Neuronal stem cell (in vitro differentiated cells): ENCODE results near the gene LNP1.

ENCODE experiments used
- DNase-seq: peaks from one replicate; pipeline ENCODE4 v3.0.0-alpha.2; 2013; ENCODE audit warnings: low spot score
- H2AFZ ChIP-seq: one replicate; pipeline ENCODE4 v1.6.1; 2013; ENCODE audit warnings: mild to moderate bottlenecking, low read length, inconsistent platforms
- H2AK5ac ChIP-seq: 2 replicates; pipeline ENCODE4 v1.6.1; 2013; ENCODE audit warnings: low read depth, mild to moderate bottlenecking, inconsistent platforms, low read length, moderate library complexity, mixed read lengths
- H2BK120ac ChIP-seq: 2 replicates; pipeline ENCODE4 v1.6.1; 2013; ENCODE audit warnings: low read depth, mild to moderate bottlenecking, inconsistent platforms, low read length, moderate library complexity, mixed read lengths
- H2BK12ac ChIP-seq: one replicate; pipeline ENCODE4 v1.6.1; 2013; ENCODE audit warnings: low read length, inconsistent platforms
- H2BK15ac ChIP-seq: 2 replicates; pipeline ENCODE4 v1.6.1; 2013; ENCODE audit warnings: mild to moderate bottlenecking, low read length, inconsistent platforms, mixed read lengths
- H2BK5ac ChIP-seq: one replicate; pipeline ENCODE4 v1.6.1; 2013; ENCODE audit warnings: inconsistent platforms, mild to moderate bottlenecking, low read length, moderate library complexity
- H3K14ac ChIP-seq: one replicate; pipeline ENCODE4 v1.6.1; 2013; ENCODE audit warnings: low read length, inconsistent platforms
- H3K18ac ChIP-seq: 2 replicates; pipeline ENCODE4 v1.6.1; 2013; ENCODE audit warnings: low read length, inconsistent platforms
- H3K23ac ChIP-seq: 2 replicates; pipeline ENCODE4 v1.6.1; 2013; ENCODE audit warnings: low read depth, mild to moderate bottlenecking, mixed read lengths, low read length, inconsistent platforms; ENCODE audit not compliant: poor library complexity
- H3K27ac ChIP-seq: replicated peaks from 3 replicates; pipeline ENCODE4 v1.5.1; 2013; ENCODE audit warnings: low read length, inconsistent platforms
- H3K27me3 ChIP-seq, 3 experiments: 2 replicates each; pipeline ENCODE4 v1.6.1; 2013; ENCODE audit warnings: low read length in 3 of 3, mild to moderate bottlenecking in 2 of 3, inconsistent platforms in 1 of 3, low read depth in 1 of 3, mixed read lengths in 1 of 3, moderate library complexity in 1 of 3; ENCODE audit not compliant: control insufficient read depth in 3 of 3, insufficient read depth in 3 of 3
- H3K36me3 ChIP-seq, 2 donors: replicated peaks in 1 of 2; 2 replicates each; pipeline ENCODE4 v1.6.1; 2013; ENCODE audit warnings: low read length in 2 of 2; ENCODE audit not compliant: control insufficient read depth in 2 of 2, insufficient read depth in 2 of 2
- H3K4ac ChIP-seq: 2 replicates; pipeline ENCODE4 v1.6.1; 2013; ENCODE audit warnings: inconsistent platforms, mild to moderate bottlenecking, low read length, moderate library complexity
- H3K4me1 ChIP-seq, 2 donors: 1 replicate in 1 of 2; 2 replicates in 1 of 2; pipeline ENCODE4 v1.6.1; 2013; ENCODE audit warnings: low read length in 2 of 2, low read depth in 1 of 2; ENCODE audit not compliant: control insufficient read depth in 2 of 2, insufficient read depth in 1 of 2
- H3K4me2 ChIP-seq: one replicate; pipeline ENCODE4 v1.6.1; 2013; ENCODE audit warnings: mild to moderate bottlenecking, low read length, inconsistent platforms; ENCODE audit not compliant: insufficient read depth, poor library complexity, severe bottlenecking
- H3K4me3 ChIP-seq, 2 donors: 2 replicates each; pipeline ENCODE4 v1.5.1; 2013; ENCODE audit warnings: low read length in 2 of 2, mild to moderate bottlenecking in 2 of 2, inconsistent platforms in 1 of 2, moderate library complexity in 1 of 2
- H3K79me1 ChIP-seq: one replicate; pipeline ENCODE4 v1.6.1; 2013; ENCODE audit warnings: low read depth, mild to moderate bottlenecking, inconsistent platforms, low read length, moderate library complexity
- H3K9ac ChIP-seq: one replicate; pipeline ENCODE4 v1.6.1; 2013; ENCODE audit warnings: mild to moderate bottlenecking, low read depth, low read length, inconsistent platforms; ENCODE audit not compliant: poor library complexity
- H3K9me3 ChIP-seq, 2 donors: replicated peaks in 1 of 2; 2 replicates each; pipeline versions ENCODE3 to v1.6.1; 2013; ENCODE audit warnings: low read length in 2 of 2, mild to moderate bottlenecking in 2 of 2, inconsistent platforms in 1 of 2, low read depth in 1 of 2, mixed read lengths in 1 of 2, moderate library complexity in 1 of 2; ENCODE audit not compliant: control insufficient read depth in 2 of 2, insufficient read depth in 1 of 2
- H4K8ac ChIP-seq: one replicate; pipeline ENCODE4 v1.6.1; 2013; ENCODE audit warnings: low read depth, mild to moderate bottlenecking, inconsistent platforms, low read length, moderate library complexity
- H4K91ac ChIP-seq: one replicate; pipeline ENCODE4 v1.6.1; 2013; ENCODE audit warnings: low read length, low read depth, mild to moderate bottlenecking, inconsistent platforms; ENCODE audit not compliant: poor library complexity
- WGBS, 2 donors: extraction: QIAGEN DNeasy Blood & Tissue Kit; methylation state at CpG; one replicate each; pipeline ENCODE4 v1.1.7; 2013; ENCODE audit warnings: missing lambda C conversion rate in 2 of 2, mixed read lengths in 1 of 2; ENCODE audit not compliant: insufficient read length in 2 of 2, insufficient replicate concordance in 1 of 2; ENCODE audit errors: extremely low coverage in 2 of 2; 5-methylcytosine and 5-hydroxymethylcytosine counted together

Gene LNP1

DNA sequence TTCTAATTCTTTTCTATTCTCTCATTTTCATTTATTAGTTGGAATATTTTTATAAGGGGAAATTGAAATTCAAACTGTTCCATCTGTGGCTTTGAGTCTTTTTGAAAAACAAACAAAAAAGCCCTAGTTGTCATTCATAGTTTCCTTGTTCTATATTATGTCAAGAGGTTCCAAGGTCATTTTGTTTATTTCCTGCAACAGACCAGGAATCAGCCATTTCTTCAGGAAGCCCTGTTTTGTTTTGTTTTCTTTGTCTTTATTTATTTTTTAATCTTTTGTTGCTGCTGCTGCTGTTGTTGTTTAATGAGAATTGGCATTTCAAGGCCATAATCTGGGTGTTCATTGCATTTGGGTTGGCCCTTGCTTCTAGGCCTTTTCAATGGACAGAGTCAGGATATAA is 14.8 kb downstream of the LNP1 start:
- H3K9me3 ChIP-seq, result peaks cover 0 to 10% of the 10 kb centered on the region in 2 donors
- H3K27ac ChIP-seq, result no peak overlapping the region
- no peaks in the 10 kb centered on the region for H3K27me3 ChIP-seq
- H3K14ac ChIP-seq, result no peak overlapping the region
- DNase-seq, result no peak
- no peak overlapping the region for H2BK120ac ChIP-seq
- H3K4ac ChIP-seq, result no peak overlapping the region
- no peak overlapping the region for H3K4me3 ChIP-seq
- H3K23ac ChIP-seq, result no peak overlapping the region
- no peak overlapping the region for H2BK5ac ChIP-seq
- H4K91ac ChIP-seq, result no peak overlapping the region
- H3K79me1 ChIP-seq, result no peaks in the 10 kb centered on the region
- no peak overlapping the region for H3K4me2 ChIP-seq
- H3K36me3 ChIP-seq, result peaks cover 4 to 24% of the 10 kb centered on the region in 2 donors
- no peak overlapping the region for H2AK5ac ChIP-seq
- no peak overlapping the region for H2AFZ ChIP-seq
- no peak overlapping the region for H2BK12ac ChIP-seq
- no peak overlapping the region for H2BK15ac ChIP-seq
- H3K4me1 ChIP-seq, result no peaks in the 10 kb centered on the region
- no peak overlapping the region for H4K8ac ChIP-seq
- H3K9ac ChIP-seq, result no peak overlapping the region
- no peak overlapping the region for H3K18ac ChIP-seq

DNA sequence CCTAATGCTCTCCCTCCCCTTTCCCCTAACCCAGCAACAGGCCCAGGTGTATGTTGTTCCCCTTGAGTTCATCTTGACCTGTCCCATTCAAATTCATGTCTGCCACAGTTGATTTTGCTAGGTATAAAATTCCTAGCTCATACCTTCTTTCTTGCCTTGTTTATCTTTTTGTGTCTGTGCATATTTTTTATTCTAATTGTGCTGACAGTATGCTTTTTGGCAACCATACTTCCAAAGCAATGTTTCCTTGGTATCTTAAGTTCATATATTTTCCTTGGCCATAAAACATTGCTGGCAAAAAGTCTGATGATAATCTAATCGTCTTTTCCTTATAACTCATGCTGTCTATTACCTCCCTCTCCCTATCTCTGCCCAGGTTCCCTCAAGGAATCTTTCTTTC is 15.5 kb downstream of the LNP1 start:
- Histone ChIP-seq H3K36me3 (peaks cover 2 to 18% of the 10 kb centered on the region in 2 donors), H3K79me1 (no peaks in the 10 kb centered on the region), H3K9ac (no peak overlapping the region), H4K8ac (no peak overlapping the region), H2BK5ac (no peak overlapping the region), H3K4ac (no peak overlapping the region), H4K91ac (no peak overlapping the region), H3K27me3 (no peaks in the 10 kb centered on the region), H3K9me3 (peaks cover 0 to 4% of the 10 kb centered on the region in 2 donors), H2BK15ac (no peak overlapping the region), H2BK120ac (no peak overlapping the region), H3K14ac (no peak overlapping the region), H3K4me1 (no peaks in the 10 kb centered on the region), H2AK5ac (no peak overlapping the region), H3K23ac (no peak overlapping the region), H3K4me3 (no peak overlapping the region), H3K18ac (no peak overlapping the region), H3K4me2 (no peak overlapping the region), H2BK12ac (no peak overlapping the region), H3K27ac (no peak overlapping the region), H2AFZ (no peak overlapping the region)
- WGBS, 2 donors, result no CpG with 5 or more reads among the region's 1 CpG
- DNase-seq, result no peak

DNA sequence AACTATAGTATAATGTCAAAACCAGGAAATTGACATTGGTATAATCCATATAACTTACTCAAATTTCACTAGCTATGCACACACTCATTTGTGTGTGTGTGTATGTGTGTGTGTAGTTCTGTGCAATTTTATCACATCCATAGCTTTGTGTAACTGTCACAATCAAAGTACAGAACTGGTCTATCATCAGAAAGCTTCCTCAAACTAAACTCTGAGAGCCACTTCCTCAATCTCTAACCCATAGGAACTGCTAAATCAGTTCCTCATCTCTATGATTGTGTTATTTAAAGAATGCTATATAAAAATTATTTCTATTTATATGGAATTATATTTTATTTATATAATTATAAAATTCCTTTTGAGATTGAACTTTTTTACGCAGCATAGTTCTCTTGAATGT is 18.1 kb downstream of the LNP1 start:
- Histone ChIP-seq H4K8ac (no peak overlapping the region), H3K4me2 (no peak overlapping the region), H2BK5ac (no peak overlapping the region), H3K27ac (no peak overlapping the region), H2BK120ac (no peak overlapping the region), H3K79me1 (no peaks in the 10 kb centered on the region), H3K36me3 (no peaks in the 10 kb centered on the region), H3K18ac (no peak overlapping the region), H3K14ac (no peak overlapping the region), H2BK15ac (no peak overlapping the region), H2AFZ (no peak overlapping the region), H3K27me3 (no peaks in the 10 kb centered on the region), H3K23ac (no peak overlapping the region), H2BK12ac (no peak overlapping the region), H3K4me3 (no peak overlapping the region), H3K9ac (no peak overlapping the region), H3K4ac (no peak overlapping the region), H4K91ac (no peak overlapping the region), H3K4me1 (no peaks in the 10 kb centered on the region), H3K9me3 (no peaks in the 10 kb centered on the region), H2AK5ac (no peak overlapping the region)
- WGBS, 2 donors, result no CpG with 5 or more reads among the region's 1 CpG
- no peak for DNase-seq

DNA sequence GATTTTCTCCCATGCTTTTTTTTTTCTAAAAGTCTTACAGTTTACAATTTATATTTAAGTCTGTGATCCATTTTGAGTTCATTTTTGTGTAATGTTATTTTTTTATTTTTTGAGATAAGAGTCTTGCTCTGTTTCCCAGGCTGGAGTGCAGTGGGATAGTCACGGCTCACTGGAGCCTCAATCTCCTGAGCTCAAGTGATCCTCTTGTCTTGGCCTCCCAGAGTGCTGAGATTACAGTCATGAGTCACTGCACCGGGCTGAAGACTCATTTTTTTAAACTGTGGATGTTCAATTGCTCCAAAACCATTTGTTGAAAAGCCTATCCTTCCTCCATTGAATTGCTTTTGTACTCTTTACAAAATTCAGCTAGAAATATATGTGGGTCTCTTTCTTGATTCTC is 19.5 kb downstream of the LNP1 start:
- no peak for DNase-seq
- H3K4me2 ChIP-seq, result no peak overlapping the region
- H3K18ac ChIP-seq, result no peak overlapping the region
- no peak overlapping the region for H2AFZ ChIP-seq
- no peak overlapping the region for H3K27ac ChIP-seq
- no peak overlapping the region for H3K4ac ChIP-seq
- H3K9ac ChIP-seq, result no peak overlapping the region
- no peaks in the 10 kb centered on the region for H3K79me1 ChIP-seq
- H4K91ac ChIP-seq, result no peak overlapping the region
- H2BK120ac ChIP-seq, result no peak overlapping the region
- no peak overlapping the region for H2BK12ac ChIP-seq
- no peaks in the 10 kb centered on the region for H3K4me1 ChIP-seq
- no peak overlapping the region for H3K14ac ChIP-seq
- no peak overlapping the region for H2AK5ac ChIP-seq
- H3K23ac ChIP-seq, result no peak overlapping the region
- H4K8ac ChIP-seq, result no peak overlapping the region
- no peaks in the 10 kb centered on the region for H3K36me3 ChIP-seq
- no peaks in the 10 kb centered on the region for H3K27me3 ChIP-seq
- H2BK5ac ChIP-seq, result no peak overlapping the region
- WGBS, 2 donors, result no CpG with 5 or more reads among the region's 2 CpGs
- no peak overlapping the region for H2BK15ac ChIP-seq
- no peaks in the 10 kb centered on the region for H3K9me3 ChIP-seq
- no peak overlapping the region for H3K4me3 ChIP-seq
